ENCODE measurements around the gene PIH1D2. TPM values are rescaled to one million over a fixed set of nuclear protein-coding genes. Genes with fewer than 3 reads are reported as not detected.

The PIH1D2 gene
- polyA plus RNA-seq, 2 of the 4 experiments (the other 2 are of a cell fraction): 0.98 to 1.4 TPM

DNA sequence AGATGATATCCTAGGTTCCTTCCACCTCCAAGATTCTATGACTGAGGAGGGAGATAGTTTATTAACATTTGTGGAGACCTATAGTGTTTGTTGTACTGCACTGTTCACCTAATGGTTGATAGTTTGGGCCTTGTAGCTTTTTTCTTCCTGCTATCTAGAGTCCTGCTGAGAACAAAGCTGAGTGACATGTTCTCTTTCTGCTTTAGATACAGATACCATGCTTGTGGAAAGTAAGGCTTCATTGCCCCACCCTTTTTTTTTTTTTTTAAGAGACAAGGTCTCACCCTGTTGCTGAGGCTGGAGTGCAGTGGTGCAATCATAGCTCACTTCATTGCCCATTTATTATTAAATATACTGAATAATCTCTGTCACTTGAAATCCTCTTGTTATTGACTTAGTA, 36.3 kb downstream of the PIH1D2 start:
- no peak for ATAC-seq
- H3K4me2 ChIP-seq: no peak overlapping the region
- TF ChIP-seq EHF (CRISPR knock-in tag; IDR thresholded peaks at IDR 0.05) (no peak), FOSL2 (IDR thresholded peaks at IDR 0.05) (no peak), FOSL2 (CRISPR knock-in tag; IDR thresholded peaks at IDR 0.05) (no peak), HEYL (CRISPR knock-in tag; IDR thresholded peaks at IDR 0.05) (no peak), GATA3 (IDR thresholded peaks at IDR 0.05; ENCODE audit: borderline replicate concordance) (no peak), NR3C1 (IDR thresholded peaks at IDR 0.05) (no peak), ZC3H11A (IDR thresholded peaks at IDR 0.05) (no peak), RAD21 (conservative IDR thresholded peaks at IDR 0.05 in 1 of 2, IDR thresholded peaks at IDR 0.05 in 1 of 2) (no peak), ZFP36 (IDR thresholded peaks at IDR 0.05; ENCODE audit: borderline replicate concordance, partially characterized antibody) (no peak), MAX (IDR thresholded peaks at IDR 0.05) (no peak), CEBPB (IDR thresholded peaks at IDR 0.05) (no peak)
- TF ChIP-seq, protein P1, sequence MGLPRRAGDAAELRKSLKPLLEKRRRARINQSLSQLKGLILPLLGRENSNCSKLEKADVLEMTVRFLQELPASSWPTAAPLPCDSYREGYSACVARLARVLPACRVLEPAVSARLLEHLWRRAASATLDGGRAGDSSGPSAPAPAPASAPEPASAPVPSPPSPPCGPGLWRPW (IDR thresholded peaks at IDR 0.05): no peak
- TF ChIP-seq, protein P2, sequence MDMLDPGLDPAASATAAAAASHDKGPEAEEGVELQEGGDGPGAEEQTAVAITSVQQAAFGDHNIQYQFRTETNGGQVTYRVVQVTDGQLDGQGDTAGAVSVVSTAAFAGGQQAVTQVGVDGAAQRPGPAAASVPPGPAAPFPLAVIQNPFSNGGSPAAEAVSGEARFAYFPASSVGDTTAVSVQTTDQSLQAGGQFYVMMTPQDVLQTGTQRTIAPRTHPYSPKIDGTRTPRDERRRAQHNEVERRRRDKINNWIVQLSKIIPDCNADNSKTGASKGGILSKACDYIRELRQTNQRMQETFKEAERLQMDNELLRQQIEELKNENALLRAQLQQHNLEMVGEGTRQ (IDR thresholded peaks at IDR 0.05): no peak
- TF ChIP-seq, protein P3, sequence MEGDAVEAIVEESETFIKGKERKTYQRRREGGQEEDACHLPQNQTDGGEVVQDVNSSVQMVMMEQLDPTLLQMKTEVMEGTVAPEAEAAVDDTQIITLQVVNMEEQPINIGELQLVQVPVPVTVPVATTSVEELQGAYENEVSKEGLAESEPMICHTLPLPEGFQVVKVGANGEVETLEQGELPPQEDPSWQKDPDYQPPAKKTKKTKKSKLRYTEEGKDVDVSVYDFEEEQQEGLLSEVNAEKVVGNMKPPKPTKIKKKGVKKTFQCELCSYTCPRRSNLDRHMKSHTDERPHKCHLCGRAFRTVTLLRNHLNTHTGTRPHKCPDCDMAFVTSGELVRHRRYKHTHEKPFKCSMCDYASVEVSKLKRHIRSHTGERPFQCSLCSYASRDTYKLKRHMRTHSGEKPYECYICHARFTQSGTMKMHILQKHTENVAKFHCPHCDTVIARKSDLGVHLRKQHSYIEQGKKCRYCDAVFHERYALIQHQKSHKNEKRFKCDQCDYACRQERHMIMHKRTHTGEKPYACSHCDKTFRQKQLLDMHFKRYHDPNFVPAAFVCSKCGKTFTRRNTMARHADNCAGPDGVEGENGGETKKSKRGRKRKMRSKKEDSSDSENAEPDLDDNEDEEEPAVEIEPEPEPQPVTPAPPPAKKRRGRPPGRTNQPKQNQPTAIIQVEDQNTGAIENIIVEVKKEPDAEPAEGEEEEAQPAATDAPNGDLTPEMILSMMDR (IDR thresholded peaks at IDR 0.05): no peak
- no peak for DNase-seq (ENCODE audit: low read depth in 1 of 2, low spot score in 1 of 2)
- no peak for FAIRE-seq
- peaks cover 6% of the 10 kb centered on the region; the same call in 2 of the 3 replicates for H3K4me1 ChIP-seq
- no peak overlapping the region for H3K4me3 ChIP-seq
- ChIA-PET CTCF (no interaction called here), POLR2A (no interaction called here)
- no peak overlapping the region for H3K27ac ChIP-seq
- no peaks in the 10 kb centered on the region for H3K9me3 ChIP-seq

DNA sequence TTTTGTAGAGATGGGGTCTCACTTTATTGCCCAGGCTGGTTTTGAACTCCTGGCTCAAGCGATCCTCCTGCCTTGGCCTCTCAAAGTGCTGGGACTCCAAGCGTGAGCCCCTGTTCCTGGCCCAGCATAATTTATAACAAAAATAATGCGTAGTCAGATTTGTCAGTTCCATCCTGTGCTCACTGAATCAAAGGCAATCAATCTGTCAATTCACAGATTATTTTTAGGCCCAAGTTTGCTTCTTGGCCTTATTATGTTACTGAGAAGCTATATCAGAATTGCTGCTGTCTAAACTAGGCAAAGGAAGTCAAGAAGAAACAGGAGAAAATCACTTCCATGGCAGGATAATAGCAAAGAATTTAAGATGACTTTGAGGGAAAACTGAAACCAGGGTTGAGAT, 39.9 kb downstream of the PIH1D2 start:
- ChIA-PET POLR2A (no interaction called here), CTCF (no interaction called here)
- H3K4me2 ChIP-seq: no peak overlapping the region
- ATAC-seq: no peak
- H3K4me1 ChIP-seq: no peaks in the 10 kb centered on the region
- no peaks in the 10 kb centered on the region for H3K9me3 ChIP-seq
- no peak overlapping the region for H3K27ac ChIP-seq
- 89% methylated on average over 3 of the region's 3 CpGs for WGBS (ENCODE audit: missing lambda C conversion rate)
- TF ChIP-seq, protein P1 (IDR thresholded peaks at IDR 0.05): no peak
- TF ChIP-seq CEBPB (IDR thresholded peaks at IDR 0.05) (no peak), EHF (CRISPR knock-in tag; IDR thresholded peaks at IDR 0.05) (no peak), FOSB (CRISPR knock-in tag; IDR thresholded peaks at IDR 0.05) (no peak), CHD2 (IDR thresholded peaks at IDR 0.05; ENCODE audit: low read length, partially characterized antibody) (no peak), PHF8 (IDR thresholded peaks at IDR 0.05; ENCODE audit: borderline replicate concordance, low read depth) (no peak), MAZ (IDR thresholded peaks at IDR 0.05; ENCODE audit: borderline replicate concordance, low read depth, low read length) (no peak)
- TF ChIP-seq, protein P4, sequence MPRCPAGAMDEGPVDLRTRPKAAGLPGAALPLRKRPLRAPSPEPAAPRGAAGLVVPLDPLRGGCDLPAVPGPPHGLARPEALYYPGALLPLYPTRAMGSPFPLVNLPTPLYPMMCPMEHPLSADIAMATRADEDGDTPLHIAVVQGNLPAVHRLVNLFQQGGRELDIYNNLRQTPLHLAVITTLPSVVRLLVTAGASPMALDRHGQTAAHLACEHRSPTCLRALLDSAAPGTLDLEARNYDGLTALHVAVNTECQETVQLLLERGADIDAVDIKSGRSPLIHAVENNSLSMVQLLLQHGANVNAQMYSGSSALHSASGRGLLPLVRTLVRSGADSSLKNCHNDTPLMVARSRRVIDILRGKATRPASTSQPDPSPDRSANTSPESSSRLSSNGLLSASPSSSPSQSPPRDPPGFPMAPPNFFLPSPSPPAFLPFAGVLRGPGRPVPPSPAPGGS (IDR thresholded peaks at IDR 0.05): no peak
- no peak for FAIRE-seq
- no peak for DNase-seq (ENCODE audit: low read depth in 1 of 2, low spot score in 1 of 2)
- H3K4me3 ChIP-seq: no peak overlapping the region

- ChIA-PET CTCF (interaction anchor here (1.2 kb wide), 1 partner anchor 98 kb away, joined by 3 read pairs; no protein-coding TSS in a partner anchor), POLR2A (no interaction called here)
- TF ChIP-seq ZFP36 (IDR thresholded peaks at IDR 0.05; ENCODE audit: borderline replicate concordance, partially characterized antibody) (no peak), HEYL (CRISPR knock-in tag; IDR thresholded peaks at IDR 0.05) (no peak), KDM1A (IDR thresholded peaks at IDR 0.05; ENCODE audit: low read depth) (no peak), HOXB5 (CRISPR knock-in tag; IDR thresholded peaks at IDR 0.05) (no peak), ESRRA (IDR thresholded peaks at IDR 0.05; ENCODE audit: borderline replicate concordance, low read length) (no peak), JUN (IDR thresholded peaks at IDR 0.05) (no peak), CHD4 (IDR thresholded peaks at IDR 0.05; ENCODE audit: borderline replicate concordance) (no peak), KDM5A (IDR thresholded peaks at IDR 0.05) (no peak), EHF (CRISPR knock-in tag; IDR thresholded peaks at IDR 0.05) (no peak), SREBF2 (IDR thresholded peaks at IDR 0.05) (no peak), ELK1 (IDR thresholded peaks at IDR 0.05; ENCODE audit: low read depth, low read length) (no peak), TFCP2L1 (CRISPR knock-in tag; IDR thresholded peaks at IDR 0.05) (no peak), HOXA7 (CRISPR knock-in tag; IDR thresholded peaks at IDR 0.05) (no peak), FOSB (CRISPR knock-in tag; IDR thresholded peaks at IDR 0.05) (no peak)
- TF ChIP-seq, protein P4 (IDR thresholded peaks at IDR 0.05): no peak
Measured at GRCh38 chr11:112029460-112029859, 44.4 kb downstream of the PIH1D2 start.

More at GRCh38 chr11:112029460-112029859, 44.4 kb downstream of the PIH1D2 start:
- ATAC-seq: no peak
- 89% methylated on average over 2 of the region's 2 CpGs for WGBS (ENCODE audit: missing lambda C conversion rate)
- H3K9me3 ChIP-seq: no peaks in the 10 kb centered on the region
- H3K27ac ChIP-seq: no peak overlapping the region
- no peak overlapping the region for H3K4me3 ChIP-seq
- H3K4me2 ChIP-seq: no peak overlapping the region
- no peaks in the 10 kb centered on the region for H3K4me1 ChIP-seq
- no peak for DNase-seq (ENCODE audit: low read depth in 1 of 2, low spot score in 1 of 2)
- FAIRE-seq: no peak

All from A549 (cell line).